SIG-M5 treated with dmso at 0.1 percent for 504 hours (cell line): Measurements from ENCODE around the gene CCL4L2.
"Not testable (repeated sequence)": the region's sequence is repeated elsewhere in the genome, so short reads cannot be mapped to it uniquely, and the experiment has no call there.

Experiments
- DNase-seq: peaks from one replicate; lab custom pipeline; 2025; ENCODE audit not compliant: unreplicated experiment; lab: John Stamatoyannopoulos, UW

Gene CCL4L2

GRCh38 chr17:36220737-36221580, 10.1 kb downstream of the CCL4L2 start:
- not testable (repeated sequence) for DNase-seq

- DNase-seq, result not testable (repeated sequence)
Observed at GRCh38 chr17:36221581-36222100, 10.8 kb downstream of the CCL4L2 start.

GRCh38 chr17:36222967-36223366, 12.1 kb downstream of the CCL4L2 start:
- DNase-seq, result not testable (repeated sequence)

- DNase-seq, result not testable (repeated sequence)
Observed at GRCh38 chr17:36229644-36230043, 18.8 kb downstream of the CCL4L2 start.

- not testable (repeated sequence) for DNase-seq
Observed at GRCh38 chr17:36242046-36242445, 31.2 kb downstream of the CCL4L2 start.
